Muscle of arm (tissue), 12 donors: Measurements from ENCODE around the gene KAZN. TPM values are rescaled to one million over a fixed set of nuclear protein-coding genes. Genes with fewer than 3 reads are reported as not detected.
A peak's percentile ranks its signal among the peaks of the same experiment; 100 is the strongest.

Experiments used
- DNase-seq: peaks from one replicate; pipeline ENCODE4 v3.0.0-alpha.2; 2013
- polyA plus RNA-seq, 12 donors: library from polyadenylated mRNA; unstranded; fragments of 120-200 nt; gene quantifications; one replicate each; pipeline ENCODE4 v1.2.1, GENCODE V29; 2013; ENCODE audit not compliant: insufficient read length in 12 of 12

KAZN gene
- polyA plus RNA-seq, 12 donors = 10.6 to 20.6 (median 14.8) TPM; not detected in 1

- DNase-seq = no peak
These were observed 372.3 kb downstream of the KAZN start for GRCh38 chr1:14970799-14971141.

GRCh38 chr1:14971221-14971620 is 372.7 kb downstream of the KAZN start:
- no peak for DNase-seq

- DNase-seq = no peak
These were observed 373.6 kb downstream of the KAZN start for GRCh38 chr1:14972107-14972506.

GRCh38 chr1:14973773-14974172 is 375.3 kb downstream of the KAZN start:
- no peak for DNase-seq

GRCh38 chr1:14974361-14974760 is 375.9 kb downstream of the KAZN start:
- DNase-seq = no peak

GRCh38 chr1:14975119-14975518 is 376.6 kb downstream of the KAZN start:
- no peak for DNase-seq

- DNase-seq = no peak
These were observed 377.8 kb downstream of the KAZN start for GRCh38 chr1:14976256-14976655.

GRCh38 chr1:14977338-14977931 is 378.9 kb downstream of the KAZN start:
- no peak for DNase-seq

- no peak for DNase-seq
These were observed 382.2 kb downstream of the KAZN start for GRCh38 chr1:14980621-14981218.

GRCh38 chr1:14982029-14982428 is 383.5 kb downstream of the KAZN start:
- DNase-seq = no peak

- no peak for DNase-seq
These were observed 384.8 kb downstream of the KAZN start for GRCh38 chr1:14983277-14983676.

- DNase-seq = no peak
These were observed 387.7 kb downstream of the KAZN start for GRCh38 chr1:14986168-14986567.

- DNase-seq = peak; percentile 49
These were observed 389.5 kb downstream of the KAZN start for GRCh38 chr1:14987829-14988603.

GRCh38 chr1:14988636-14989035 is 390.2 kb downstream of the KAZN start:
- DNase-seq = no peak

GRCh38 chr1:14989931-14990728 is 391.6 kb downstream of the KAZN start:
- DNase-seq = no peak

GRCh38 chr1:14993414-14993813 is 394.9 kb downstream of the KAZN start:
- DNase-seq = no peak

- no peak for DNase-seq
These were observed 395.7 kb downstream of the KAZN start for GRCh38 chr1:14994148-14994547.

GRCh38 chr1:14994841-14995437 is 396.5 kb downstream of the KAZN start:
- DNase-seq = no peak

- no peak for DNase-seq
These were observed 397.9 kb downstream of the KAZN start for GRCh38 chr1:14996133-14997050.

GRCh38 chr1:14997646-14998276 is 399.3 kb downstream of the KAZN start:
- DNase-seq = no peak
